HT1080 (cell line): Measurements from ENCODE around the gene NDUFB10. TPM values are rescaled to one million over a fixed set of nuclear protein-coding genes. Genes with fewer than 3 reads are reported as not detected.

Source experiments
- DNase-seq: peaks from one replicate; pipeline ENCODE4 v3.0.0-alpha.2; 2015; ENCODE audit warnings: low read depth
- total RNA-seq: library from RNA; depleted of rRNA; stranded (reverse); fragments of >200 nt; shearing (Covaris generic); gene quantifications from 2 replicates; pipeline ENCODE4 v1.2.3, GENCODE V29; 2014

The NDUFB10 gene
- total RNA-seq, 1 experiment from 2014 or later = 621 TPM

- peak; percentile 88 for DNase-seq
These were observed 24.4 kb downstream of the NDUFB10 start, which contains the start of gene GFER for GRCh38 chr16:1983544-1984346. GFER (plus strand) TSS chr16:1984193; CDS start chr16:1984219, 26 bp downstream.

GRCh38 chr16:1984347-1985225 is 25.2 kb downstream of the NDUFB10 start:
- no peak for DNase-seq

GRCh38 chr16:1985466-1986150 is 26.3 kb downstream of the NDUFB10 start:
- no peak for DNase-seq

DNA sequence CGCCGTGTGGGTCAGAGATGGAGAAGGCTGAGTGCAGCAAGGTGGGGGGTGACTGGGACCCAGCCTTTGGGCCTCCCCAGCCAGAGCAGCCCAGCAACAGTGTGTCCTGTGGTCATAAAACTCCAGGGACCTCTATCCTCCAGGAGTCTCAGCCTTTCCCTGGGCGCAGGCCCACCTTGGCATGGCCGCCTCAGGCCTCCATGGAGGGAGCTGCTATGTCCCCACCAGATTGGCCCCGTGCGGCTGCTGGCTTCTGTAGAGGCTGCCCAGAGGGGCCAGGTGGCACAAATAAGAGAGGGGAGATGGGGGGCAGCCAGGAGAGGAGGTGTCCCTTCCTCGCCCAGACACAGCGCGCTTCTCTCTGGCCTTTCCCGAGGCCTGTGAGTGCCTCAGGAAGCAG is 27.9 kb downstream of the NDUFB10 start:
- DNase-seq = no peak

GRCh38 chr16:1989209-1990100 is 30.1 kb downstream of the NDUFB10 start, which contains the start of gene SYNGR3:
SYNGR3 (plus strand) TSS chr16:1989970; CDS start chr16:1990103, 133 bp downstream.
- DNase-seq = no peak

GRCh38 chr16:1990101-1990350 is 30.7 kb downstream of the NDUFB10 start:
- DNase-seq = no peak

GRCh38 chr16:1990351-1991134 is 31.2 kb downstream of the NDUFB10 start:
- no peak for DNase-seq

GRCh38 chr16:1991135-1991551 is 31.8 kb downstream of the NDUFB10 start:
- no peak for DNase-seq

DNA sequence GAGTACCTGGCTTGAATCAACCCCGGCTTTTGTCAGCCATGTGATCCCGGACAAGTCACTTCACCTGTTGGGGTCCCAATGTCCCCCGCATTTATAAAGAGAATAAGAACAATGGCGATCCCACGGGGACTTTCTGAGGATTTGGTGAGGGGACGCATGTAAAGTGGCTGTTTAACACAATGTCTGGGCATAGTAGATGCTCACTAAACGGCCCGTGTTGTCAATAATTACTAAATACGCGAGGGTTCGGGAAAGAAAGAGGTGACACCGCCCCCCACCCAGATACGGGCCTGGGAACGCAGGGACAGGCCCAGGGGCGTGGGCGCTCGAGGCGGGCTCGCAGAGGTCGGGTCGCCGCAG is 32.2 kb downstream of the NDUFB10 start:
- DNase-seq = no peak

DNA sequence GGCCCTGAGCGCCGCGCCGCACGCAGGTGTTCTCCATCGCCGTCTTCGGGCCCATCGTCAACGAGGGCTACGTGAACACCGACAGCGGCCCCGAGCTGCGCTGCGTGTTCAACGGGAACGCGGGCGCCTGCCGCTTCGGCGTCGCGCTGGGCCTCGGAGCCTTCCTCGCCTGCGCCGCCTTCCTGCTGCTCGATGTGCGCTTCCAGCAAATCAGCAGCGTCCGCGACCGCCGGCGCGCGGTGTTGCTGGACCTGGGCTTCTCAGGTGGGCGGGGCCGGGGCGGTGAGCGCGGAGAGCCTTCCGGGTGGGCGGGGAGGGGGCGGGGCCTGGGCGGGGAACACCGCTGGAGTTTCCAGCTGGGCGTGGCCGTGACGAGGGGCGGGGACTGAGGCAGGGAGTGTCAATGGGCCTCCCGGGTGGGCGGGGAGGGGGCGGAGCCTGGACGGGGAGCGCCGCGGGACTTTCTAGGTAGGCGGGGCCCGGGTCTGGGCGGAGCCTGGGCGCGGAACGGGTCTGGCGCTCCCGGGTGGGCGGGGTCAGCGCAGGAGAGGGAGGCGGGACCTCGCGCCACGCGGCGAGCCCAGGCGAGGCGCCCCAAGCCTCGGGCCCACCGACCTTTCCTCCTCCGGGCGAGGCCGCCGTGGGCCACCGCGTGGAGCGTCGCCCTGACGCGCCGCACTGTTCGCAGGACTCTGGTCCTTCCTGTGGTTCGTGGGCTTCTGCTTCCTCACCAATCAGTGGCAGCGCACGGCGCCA is 32.8 kb downstream of the NDUFB10 start:
- DNase-seq = no peak

DNA sequence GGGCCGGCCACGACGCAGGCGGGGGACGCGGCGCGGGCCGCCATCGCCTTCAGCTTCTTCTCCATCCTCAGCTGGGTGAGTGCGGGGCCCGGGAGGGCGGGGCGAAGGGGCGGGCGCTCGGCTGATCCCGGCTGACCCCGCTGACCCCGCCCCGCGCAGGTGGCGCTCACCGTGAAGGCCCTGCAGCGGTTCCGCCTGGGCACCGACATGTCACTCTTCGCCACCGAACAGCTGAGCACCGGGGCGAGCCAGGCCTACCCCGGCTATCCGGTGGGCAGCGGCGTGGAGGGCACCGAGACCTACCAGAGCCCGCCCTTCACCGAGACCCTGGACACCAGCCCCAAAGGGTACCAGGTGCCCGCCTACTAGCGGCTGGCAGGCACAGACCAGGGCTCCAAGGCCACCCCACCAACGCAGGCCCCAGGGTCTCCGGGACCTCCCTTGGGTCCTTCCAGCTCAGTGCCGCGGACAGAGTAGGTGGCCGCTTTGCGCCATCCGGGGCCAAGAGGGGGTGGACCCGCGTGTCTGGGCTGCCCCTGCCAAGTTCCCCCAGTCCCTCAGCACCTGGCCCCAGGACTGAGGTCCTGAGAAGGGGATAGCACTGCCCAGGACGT is 33.5 kb downstream of the NDUFB10 start:
- DNase-seq = no peak

DNA sequence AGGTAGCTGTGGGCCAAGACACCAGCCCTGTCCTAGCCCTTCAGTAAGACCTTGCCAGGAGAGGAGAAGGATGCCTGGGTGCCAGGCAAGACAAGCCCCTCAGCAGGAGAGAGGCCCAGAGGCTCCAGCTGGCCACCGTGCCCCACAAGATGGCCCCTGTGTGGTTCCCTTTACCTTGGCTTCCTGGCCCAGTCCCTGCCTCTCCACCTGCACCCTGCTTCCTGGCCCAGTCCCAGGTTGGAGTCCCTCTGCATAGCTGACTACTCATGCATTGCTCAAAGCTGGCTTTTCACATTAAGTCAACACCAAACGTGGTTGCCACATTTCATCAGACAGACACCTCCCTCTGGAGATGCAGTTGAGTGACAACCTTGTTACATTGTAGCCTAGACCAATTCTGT is 34.4 kb downstream of the NDUFB10 start:
- DNase-seq = no peak

GRCh38 chr16:1997494-1998359 is 38.4 kb downstream of the NDUFB10 start:
- DNase-seq = no peak

GRCh38 chr16:1998360-1998835 is 39.1 kb downstream of the NDUFB10 start:
- no peak for DNase-seq

- DNase-seq = no peak
These were observed 39.8 kb downstream of the NDUFB10 start for GRCh38 chr16:1998852-1999801.

DNA sequence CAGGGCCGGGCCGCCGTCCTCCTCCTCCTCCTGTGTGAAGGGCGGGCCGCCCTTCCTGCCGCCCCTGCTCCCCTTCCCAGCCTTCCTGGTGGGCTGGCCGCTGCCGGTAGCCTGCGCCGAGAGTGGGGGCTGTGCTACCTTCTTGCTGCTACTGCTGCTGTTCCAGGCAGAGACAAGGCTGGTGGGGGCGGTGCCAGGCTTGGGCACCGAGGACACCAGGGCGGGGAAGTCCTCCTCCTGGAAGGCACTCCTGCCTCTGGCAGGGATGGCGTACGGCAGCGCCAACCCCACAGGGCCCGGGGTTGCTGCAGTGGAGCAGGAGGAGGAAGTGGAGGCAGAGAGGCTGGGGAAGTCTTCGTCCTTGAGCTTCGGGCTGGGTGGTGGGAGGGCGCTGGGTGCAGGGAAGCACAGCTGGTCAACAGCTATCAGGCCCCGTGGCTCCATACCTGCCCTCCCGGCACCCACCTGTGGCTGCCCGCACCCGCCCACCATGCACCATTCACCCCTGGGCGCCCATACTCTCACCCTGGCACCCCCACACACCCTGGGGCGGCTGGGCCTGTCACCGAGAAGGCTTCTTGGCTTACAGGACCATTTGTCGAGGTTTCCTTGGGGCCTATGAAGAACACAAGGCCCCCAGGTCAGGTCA is 40.7 kb downstream of the NDUFB10 start:
- no peak for DNase-seq
